ENCODE results near the gene GALNTL6. TPM values are rescaled to one million over a fixed set of nuclear protein-coding genes. Genes with fewer than 3 reads are reported as not detected.
"Not testable (repeated sequence)": the region's sequence is repeated elsewhere in the genome, so short reads cannot be mapped to it uniquely, and the experiment has no call there.

GALNTL6 gene
- total and polyA plus RNA-seq, 4 donors: 0.08 to 0.09 (median 0.09) TPM; not detected in 1

DNA sequence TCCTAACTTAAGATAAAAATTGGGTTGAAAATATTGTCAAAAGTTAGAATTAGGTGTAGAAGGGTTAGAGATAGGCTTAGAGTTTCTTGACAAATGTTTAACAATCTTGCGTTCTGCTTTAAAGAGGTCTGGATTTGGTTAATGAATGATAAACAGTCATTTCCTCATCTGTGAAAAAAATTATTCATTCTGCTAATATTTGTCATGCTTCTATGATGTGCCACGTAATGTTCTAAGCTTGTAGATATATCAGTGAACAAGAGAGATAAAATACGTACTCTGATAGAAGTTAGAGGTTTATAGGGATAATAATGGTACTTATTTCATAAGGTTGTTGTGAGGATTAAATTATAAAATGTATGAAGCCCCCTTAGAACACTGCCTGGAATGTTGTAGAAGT is 912.4 kb downstream of the GALNTL6 start:
- no peak overlapping the region for H3K27ac ChIP-seq (ENCODE audit: low read depth in 1 of 2, low read length in 1 of 2)
- TF ChIP-seq, protein P1, sequence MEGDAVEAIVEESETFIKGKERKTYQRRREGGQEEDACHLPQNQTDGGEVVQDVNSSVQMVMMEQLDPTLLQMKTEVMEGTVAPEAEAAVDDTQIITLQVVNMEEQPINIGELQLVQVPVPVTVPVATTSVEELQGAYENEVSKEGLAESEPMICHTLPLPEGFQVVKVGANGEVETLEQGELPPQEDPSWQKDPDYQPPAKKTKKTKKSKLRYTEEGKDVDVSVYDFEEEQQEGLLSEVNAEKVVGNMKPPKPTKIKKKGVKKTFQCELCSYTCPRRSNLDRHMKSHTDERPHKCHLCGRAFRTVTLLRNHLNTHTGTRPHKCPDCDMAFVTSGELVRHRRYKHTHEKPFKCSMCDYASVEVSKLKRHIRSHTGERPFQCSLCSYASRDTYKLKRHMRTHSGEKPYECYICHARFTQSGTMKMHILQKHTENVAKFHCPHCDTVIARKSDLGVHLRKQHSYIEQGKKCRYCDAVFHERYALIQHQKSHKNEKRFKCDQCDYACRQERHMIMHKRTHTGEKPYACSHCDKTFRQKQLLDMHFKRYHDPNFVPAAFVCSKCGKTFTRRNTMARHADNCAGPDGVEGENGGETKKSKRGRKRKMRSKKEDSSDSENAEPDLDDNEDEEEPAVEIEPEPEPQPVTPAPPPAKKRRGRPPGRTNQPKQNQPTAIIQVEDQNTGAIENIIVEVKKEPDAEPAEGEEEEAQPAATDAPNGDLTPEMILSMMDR (IDR thresholded peaks at IDR 0.05; ENCODE audit: control extremely low read depth, extremely low read depth): no peak
- no peaks in the 10 kb centered on the region for H3K4me1 ChIP-seq (ENCODE audit: control insufficient read depth in 5 of 5, insufficient read depth in 5 of 5, low read length in 5 of 5)
- no peak overlapping the region for H3K4me3 ChIP-seq
- H3K9ac ChIP-seq (ENCODE audit: insufficient read depth in 1 of 2, low read length in 2 of 2): no peak overlapping the region
- ATAC-seq (ENCODE audit: insufficient read depth, low FRiP score): no peak
- H3K27me3 ChIP-seq (ENCODE audit: control insufficient read depth in 3 of 3, insufficient read depth in 3 of 3, low read length in 2 of 3): no peaks in the 10 kb centered on the region
- no peaks in the 10 kb centered on the region for H3K9me3 ChIP-seq (ENCODE audit: control insufficient read depth in 4 of 4, insufficient read depth in 3 of 4, low read length in 3 of 4)
- no peak for DNase-seq
- whole genome bisulfite sequencing, 2 donors: 33 to 54% methylated on average over 3 of the region's 3 CpGs
- H3K36me3 ChIP-seq (ENCODE audit: control insufficient read depth in 4 of 4, insufficient read depth in 4 of 4, low read length in 4 of 4): no peaks in the 10 kb centered on the region

DNA sequence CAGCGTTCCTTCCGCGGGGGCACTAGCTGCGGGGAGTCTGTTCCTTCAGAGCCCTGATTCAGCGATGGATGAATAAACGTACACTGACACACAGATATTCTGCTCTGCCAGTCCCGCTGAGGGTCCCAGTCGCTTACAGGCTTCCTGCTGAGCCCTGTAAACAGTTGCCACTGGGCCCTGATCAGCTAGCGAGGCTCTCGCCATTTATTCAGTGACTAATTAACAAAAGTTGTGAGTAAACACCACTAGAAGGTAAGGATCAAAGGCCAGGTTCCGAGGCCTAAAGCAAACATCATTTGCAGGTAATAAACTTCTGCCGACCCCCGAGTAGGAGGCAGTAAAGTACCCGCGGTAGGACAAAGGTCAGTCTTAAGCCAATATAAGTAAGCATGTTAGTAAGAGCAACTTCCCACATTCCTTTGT is 912.8 kb downstream of the GALNTL6 start:
- no peak for ATAC-seq (ENCODE audit: insufficient read depth, low FRiP score)
- TF ChIP-seq, protein P1 (IDR thresholded peaks at IDR 0.05; ENCODE audit: control extremely low read depth, extremely low read depth): no peak
- H3K4me1 ChIP-seq (ENCODE audit: control insufficient read depth in 5 of 5, insufficient read depth in 5 of 5, low read length in 5 of 5): no peaks in the 10 kb centered on the region
- DNase-seq: no peak
- H3K36me3 ChIP-seq (ENCODE audit: control insufficient read depth in 4 of 4, insufficient read depth in 4 of 4, low read length in 4 of 4): no peaks in the 10 kb centered on the region
- H3K9me3 ChIP-seq (ENCODE audit: control insufficient read depth in 4 of 4, insufficient read depth in 3 of 4, low read length in 3 of 4): no peaks in the 10 kb centered on the region
- no peak overlapping the region for H3K9ac ChIP-seq (ENCODE audit: insufficient read depth in 1 of 2, low read length in 2 of 2)
- no peaks in the 10 kb centered on the region for H3K27me3 ChIP-seq (ENCODE audit: control insufficient read depth in 3 of 3, insufficient read depth in 3 of 3, low read length in 2 of 3)
- no peak overlapping the region for H3K27ac ChIP-seq (ENCODE audit: low read depth in 1 of 2, low read length in 1 of 2)
- no peak overlapping the region for H3K4me3 ChIP-seq
- WGBS, 2 donors: 44 to 56% methylated on average over 15 of the region's 15 CpGs

DNA sequence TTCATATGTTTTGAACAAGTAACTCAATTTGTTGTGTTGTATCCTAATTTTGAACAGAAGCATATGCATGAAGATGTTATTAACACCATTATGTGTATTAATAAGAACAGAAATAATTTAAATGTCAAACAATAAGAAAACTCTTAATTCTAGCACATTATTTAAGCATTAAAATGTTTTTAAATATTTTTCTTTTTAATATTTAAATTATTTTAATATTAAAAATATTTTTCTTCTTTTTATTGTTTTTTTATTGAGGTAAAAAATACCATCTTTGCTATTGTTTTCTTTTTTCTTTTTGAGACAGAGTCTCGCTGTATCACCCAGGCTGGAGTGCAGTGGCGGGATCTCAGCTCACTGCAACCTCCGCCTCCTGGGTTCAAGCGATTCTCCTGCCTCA is 914.4 kb downstream of the GALNTL6 start:
- no peak for ATAC-seq (ENCODE audit: insufficient read depth, low FRiP score)

DNA sequence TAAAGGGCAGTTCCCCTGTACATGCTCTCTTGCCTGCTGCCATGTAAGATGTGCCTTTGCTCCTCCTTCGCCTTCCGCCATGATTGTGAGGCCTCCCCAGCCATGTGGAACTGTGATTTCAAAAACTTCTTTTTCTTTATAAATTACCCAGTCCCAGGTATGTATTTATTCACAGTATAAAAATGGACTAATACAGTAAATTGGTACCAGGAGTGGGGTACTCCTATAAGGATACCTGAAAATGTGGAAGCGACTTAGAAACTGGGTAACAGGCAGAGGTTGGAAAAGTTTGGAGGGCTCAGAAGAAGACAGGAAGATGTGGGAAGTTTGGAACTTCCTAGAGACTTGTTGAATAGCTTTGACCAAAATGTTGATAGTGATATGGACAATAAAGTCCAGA is 920.4 kb downstream of the GALNTL6 start:
- H3K4me3 ChIP-seq; H3K36me3 ChIP-seq (ENCODE audit: control insufficient read depth in 4 of 4, insufficient read depth in 4 of 4, low read length in 4 of 4); H3K27ac ChIP-seq (ENCODE audit: low read depth in 1 of 2, low read length in 1 of 2); H3K27me3 ChIP-seq (ENCODE audit: control insufficient read depth in 3 of 3, insufficient read depth in 3 of 3, low read length in 2 of 3); H3K4me1 ChIP-seq (ENCODE audit: control insufficient read depth in 5 of 5, insufficient read depth in 5 of 5, low read length in 5 of 5); H3K9ac ChIP-seq (ENCODE audit: insufficient read depth in 1 of 2, low read length in 2 of 2); DNase-seq; ATAC-seq (ENCODE audit: insufficient read depth, low FRiP score): not testable (repeated sequence)
- H3K9me3 ChIP-seq (ENCODE audit: control insufficient read depth in 4 of 4, insufficient read depth in 3 of 4, low read length in 3 of 4): peaks cover 0 to 12% (median 7%) of the 10 kb centered on the region in 4 donors
- 90 to 99% methylated on average over 3 of the region's 3 CpGs for WGBS, 2 donors

More for the DNA sequence above, 914.4 kb downstream of the GALNTL6 start:
- no peaks in the 10 kb centered on the region for H3K27me3 ChIP-seq (ENCODE audit: control insufficient read depth in 3 of 3, insufficient read depth in 3 of 3, low read length in 2 of 3)
- no peaks in the 10 kb centered on the region for H3K4me1 ChIP-seq (ENCODE audit: control insufficient read depth in 5 of 5, insufficient read depth in 5 of 5, low read length in 5 of 5)
- WGBS, 2 donors: 92 to 99% methylated on average over 4 of the region's 4 CpGs
- no peaks in the 10 kb centered on the region for H3K36me3 ChIP-seq (ENCODE audit: control insufficient read depth in 4 of 4, insufficient read depth in 4 of 4, low read length in 4 of 4)
- H3K9me3 ChIP-seq (ENCODE audit: control insufficient read depth in 4 of 4, insufficient read depth in 3 of 4, low read length in 3 of 4): no peaks in the 10 kb centered on the region
- TF ChIP-seq, protein P1 (IDR thresholded peaks at IDR 0.05; ENCODE audit: control extremely low read depth, extremely low read depth): no peak
- no peak overlapping the region for H3K4me3 ChIP-seq
- no peak overlapping the region for H3K9ac ChIP-seq (ENCODE audit: insufficient read depth in 1 of 2, low read length in 2 of 2)
- no peak for DNase-seq
- H3K27ac ChIP-seq (ENCODE audit: low read depth in 1 of 2, low read length in 1 of 2): no peak overlapping the region
